H1 (cell line): ENCODE results near the gene CREBBP. TPM values are rescaled to one million over a fixed set of nuclear protein-coding genes. Genes with fewer than 3 reads are reported as not detected.

Source experiments
- CTCF ChIA-PET: fragments of 300-600 bp; sonication (Branson Sonifier 250); formaldehyde crosslinking; loops from one replicate; lab custom pipeline; 2021; ENCODE audit not compliant: partially characterized antibody; lab: Charles Lee
- POLR2A ChIA-PET: fragments of 300-600 bp; sonication (Branson Sonifier 250); formaldehyde crosslinking; loops from one replicate; lab custom pipeline; 2021; ENCODE audit warnings: inconsistent platforms; ENCODE audit not compliant: partially characterized antibody; lab: Charles Lee
- DNase-seq, 2 experiments: peaks; one replicate each; pipeline versions ENCODE4 v3.0.0 to v3.0.0-alpha.2; 2010 to 2022; ENCODE audit warnings: low spot score in 2 of 2, low read depth in 1 of 2, mixed read lengths in 1 of 2
- FAIRE-seq: peaks from 2 replicates; lab custom pipeline; 2011; peaks lifted over from hg19 to GRCh38; lab: Jason Lieb, UNC
- H2AFZ ChIP-seq: 2 replicates; pipeline ENCODE4 v1.8.1; 2012; ENCODE audit warnings: low read length, inconsistent platforms
- H2AK5ac ChIP-seq: 2 replicates; pipeline ENCODE4 v1.6.1; 2013; ENCODE audit warnings: low read depth, low read length
- H2BK120ac ChIP-seq: replicated peaks from 2 replicates; pipeline ENCODE3; 2013; ENCODE audit warnings: low read depth, low read length, inconsistent platforms
- H2BK12ac ChIP-seq: 2 replicates; pipeline ENCODE4 v1.6.1; 2013; ENCODE audit warnings: low read depth, low read length
- H2BK15ac ChIP-seq: 2 replicates; pipeline ENCODE4 v1.6.1; 2013; ENCODE audit warnings: low read length
- H2BK20ac ChIP-seq: 2 replicates; pipeline ENCODE4 v1.6.1; 2013; ENCODE audit warnings: low read length
- H2BK5ac ChIP-seq: 2 replicates; pipeline ENCODE4 v1.6.1; 2013; ENCODE audit warnings: low read depth, low read length
- H3K14ac ChIP-seq: 2 replicates; pipeline ENCODE4 v1.6.1; 2013; ENCODE audit warnings: inconsistent platforms; ENCODE audit not compliant: insufficient read length
- H3K18ac ChIP-seq: 2 replicates; pipeline ENCODE4 v1.6.1; 2013; ENCODE audit warnings: low read length; ENCODE audit errors: extremely low read depth
- H3K23ac ChIP-seq: 2 replicates; pipeline ENCODE4 v1.6.1; 2013; ENCODE audit warnings: inconsistent platforms; ENCODE audit not compliant: insufficient read length
- H3K23me2 ChIP-seq: 2 replicates; pipeline ENCODE4 v1.6.1; 2013; ENCODE audit warnings: low read depth, low read length
- H3K27ac ChIP-seq: 2 replicates; pipeline ENCODE4 v1.6.1; 2011; ENCODE audit warnings: low read depth, low read length, inconsistent platforms
- H3K27me3 ChIP-seq, 4 experiments: replicated peaks in 1 of 4; 1 replicate in 1 of 4; 2 replicates in 3 of 4; pipeline versions ENCODE4 v1.6.1 to v1.8.1; 2011 to 2013; ENCODE audit warnings: low read length in 3 of 4, mild to moderate bottlenecking in 3 of 4, inconsistent platforms in 2 of 4, mixed read lengths in 2 of 4, moderate library complexity in 1 of 4; ENCODE audit not compliant: control insufficient read depth in 3 of 4, insufficient read depth in 3 of 4; ENCODE audit errors: extremely low read depth in 1 of 4
- H3K36me3 ChIP-seq, 4 experiments: 2 replicates each; pipeline versions ENCODE4 v1.6.1 to v1.8.1; 2011 to 2013; ENCODE audit warnings: mild to moderate bottlenecking in 4 of 4, low read length in 3 of 4, moderate library complexity in 2 of 4, control low read depth in 1 of 4, inconsistent platforms in 1 of 4; ENCODE audit not compliant: insufficient read depth in 4 of 4, control insufficient read depth in 2 of 4
- H3K4ac ChIP-seq: replicated peaks from 2 replicates; pipeline ENCODE3; 2013; ENCODE audit warnings: low read length, low read depth, mixed read lengths, inconsistent platforms; ENCODE audit not compliant: insufficient read length
- H3K4me1 ChIP-seq, 4 experiments: replicated peaks in 1 of 4; 1 replicate in 1 of 4; 2 replicates in 3 of 4; pipeline versions ENCODE4 v1.6.1 to v1.8.1; 2011 to 2013; ENCODE audit warnings: low read length in 3 of 4, inconsistent platforms in 2 of 4, mixed read lengths in 1 of 4; ENCODE audit not compliant: insufficient read depth in 4 of 4, control insufficient read depth in 3 of 4
- H3K4me2 ChIP-seq, 2 experiments: 2 replicates each; pipeline versions ENCODE4 v1.6.1 to v1.8.1; 2011 to 2013; ENCODE audit warnings: low read depth in 2 of 2, low read length in 2 of 2, control low read depth in 1 of 2, inconsistent platforms in 1 of 2, mild to moderate bottlenecking in 1 of 2; ENCODE audit not compliant: insufficient read depth in 1 of 2
- H3K4me3 ChIP-seq, 4 experiments: fragments of 200-600, 300-600 bp in 1 of 4; sonication (generic), shearing (Covaris generic), sonication (Bioruptor Twin) in 1 of 4; 2 replicates each; pipeline versions ENCODE4 v1.5.1 to v1.8.1; 2011 to 2016; ENCODE audit warnings: low read length in 4 of 4, low read depth in 3 of 4, control low read depth in 2 of 4, inconsistent platforms in 2 of 4, mild to moderate bottlenecking in 2 of 4, mixed read lengths in 1 of 4, moderate library complexity in 1 of 4; ENCODE audit not compliant: insufficient read depth in 2 of 4; ENCODE audit errors: extremely low read depth in 1 of 4
- H3K56ac ChIP-seq: replicated peaks from 2 replicates; pipeline ENCODE3; 2013; ENCODE audit warnings: low read depth, mild to moderate bottlenecking, mixed read lengths, low read length, inconsistent platforms; ENCODE audit not compliant: insufficient read length
- H3K79me1 ChIP-seq: 2 replicates; pipeline ENCODE4 v1.6.1; 2013; ENCODE audit warnings: low read depth, low read length, control low read depth
- H3K79me2 ChIP-seq, 2 experiments: 2 replicates each; pipeline versions ENCODE4 v1.6.1 to v1.8.1; 2012 to 2013; ENCODE audit warnings: low read length in 2 of 2, mild to moderate bottlenecking in 2 of 2, inconsistent platforms in 1 of 2; ENCODE audit not compliant: insufficient read depth in 2 of 2, control insufficient read depth in 1 of 2
- H3K9ac ChIP-seq, 4 experiments: replicated peaks in 1 of 4; 1 replicate in 1 of 4; 2 replicates in 3 of 4; pipeline versions ENCODE4 v1.6.1 to v1.8.1; 2011 to 2013; ENCODE audit warnings: low read depth in 3 of 4, low read length in 3 of 4, control low read depth in 2 of 4, mild to moderate bottlenecking in 2 of 4, moderate library complexity in 2 of 4, inconsistent platforms in 1 of 4; ENCODE audit errors: extremely low read depth in 1 of 4
- H3K9me3 ChIP-seq, 2 experiments: 2 replicates each; pipeline versions ENCODE4 v1.6.1 to v1.8.1; 2012 to 2013; ENCODE audit warnings: mild to moderate bottlenecking in 2 of 2, moderate library complexity in 2 of 2, control low read depth in 1 of 2, inconsistent platforms in 1 of 2, low read depth in 1 of 2, low read length in 1 of 2, mixed read lengths in 1 of 2; ENCODE audit not compliant: insufficient read depth in 2 of 2
- H4K20me1 ChIP-seq, 2 experiments: replicated peaks in 1 of 2; 2 replicates each; pipeline versions ENCODE3 to v1.8.1; 2011 to 2013; ENCODE audit warnings: inconsistent platforms in 2 of 2, low read length in 2 of 2, mild to moderate bottlenecking in 1 of 2; ENCODE audit not compliant: insufficient read depth in 2 of 2, control insufficient read depth in 1 of 2
- H4K5ac ChIP-seq: 2 replicates; pipeline ENCODE4 v1.6.1; 2013; ENCODE audit warnings: low read length, low read depth, mixed read lengths, inconsistent platforms; ENCODE audit not compliant: insufficient read length
- H4K8ac ChIP-seq: 2 replicates; pipeline ENCODE4 v1.8.0; 2013; ENCODE audit warnings: mild to moderate bottlenecking, moderate library complexity, low read length, inconsistent platforms; ENCODE audit not compliant: insufficient read depth; ENCODE audit errors: extremely low read depth
- H4K91ac ChIP-seq: replicated peaks from 2 replicates; pipeline ENCODE3; 2013; ENCODE audit warnings: low read length, mixed read lengths, inconsistent platforms; ENCODE audit not compliant: insufficient read length
- RAD21 ChIP-seq, 2 experiments: IDR thresholded peaks in 1 of 2; conservative IDR thresholded peaks in 1 of 2; 2 replicates each; pipeline ENCODE4 v1.6.1; 2011; ENCODE audit warnings: low read depth in 2 of 2, low read length in 2 of 2, improper control_type of control experiment in 1 of 2, inconsistent platforms in 1 of 2, mild to moderate bottlenecking in 1 of 2, moderate library complexity in 1 of 2
- SP1 ChIP-seq: IDR thresholded peaks from 2 replicates; pipeline ENCODE4 v1.6.1; 2011; ENCODE audit warnings: low read depth, low read length
- WGBS, 2 experiments: shearing (Covaris generic) in 1 of 2; methylation state at CpG; one replicate each; pipeline versions ENCODE4 v1.1.6 to v1.1.7; 2013 to 2015; ENCODE audit warnings: low lambda C conversion rate in 2 of 2, mixed read lengths in 2 of 2, inconsistent platforms in 1 of 2, low coverage in 1 of 2, missing lambda C conversion rate in 1 of 2; ENCODE audit not compliant: insufficient replicate concordance in 2 of 2, insufficient coverage in 1 of 2, insufficient read length in 1 of 2; ENCODE audit errors: extremely low coverage in 1 of 2, missing lambda C conversion rate in 1 of 2; 5-methylcytosine and 5-hydroxymethylcytosine counted together
- polyA plus RNA-seq, 7 experiments: library from polyadenylated mRNA; depleted of rRNA in 3 of 7; stranded (reverse) in 5 of 7; unstranded in 2 of 7; fragments of >200 nt in 5 of 7; fragments of 200-250 nt in 2 of 7; gene quantifications; 1 replicate in 5 of 7; 2 replicates in 1 of 7; 4 replicates in 1 of 7; pipeline versions ENCODE4 v1.2.1 to v1.2.3, GENCODE V29; 2011 to 2013; ENCODE audit warnings: missing spikeins in 2 of 7, mixed read lengths in 2 of 7
- total RNA-seq: library from RNA; stranded (reverse); fragmentation: NEBNext Ultra II Directional; extraction: Animal tissue kit (Norgen Biotek cat#: 25700); gene quantifications from 2 replicates; pipeline ENCODE4 v1.2.1, GENCODE V29; 2021
- TF ChIP-seq, protein P1 (sequence below): IDR thresholded peaks from 2 replicates; pipeline ENCODE4 v1.6.1; 2012; ENCODE audit warnings: inconsistent platforms
- TF ChIP-seq, protein P2 (sequence below): IDR thresholded peaks from 2 replicates; pipeline ENCODE4 v1.6.1; 2012; ENCODE audit warnings: low read length, inconsistent platforms
- TF ChIP-seq, protein P3 (sequence below), 3 experiments: IDR thresholded peaks; 1 replicate in 2 of 3; 2 replicates in 1 of 3; pipeline versions ENCODE4 v1.5.1 to v1.6.1; 2011; ENCODE audit warnings: low read length in 3 of 3, mild to moderate bottlenecking in 3 of 3, inconsistent platforms in 2 of 3, low read depth in 1 of 3, moderate library complexity in 1 of 3; ENCODE audit not compliant: insufficient read depth in 1 of 3; ENCODE audit errors: control extremely low read depth in 1 of 3
- TF ChIP-seq, protein P4 (sequence below): IDR thresholded peaks from 2 replicates; pipeline ENCODE4 v1.6.1; 2011; ENCODE audit warnings: low read depth, mild to moderate bottlenecking, low read length; ENCODE audit not compliant: insufficient read depth

CREBBP gene
- total and polyA plus RNA-seq, 2 of the 8 experiments (the other 6 are each of a cell fraction or from before 2014, with no cell fraction given) = 10.0 to 60.1 TPM

DNA sequence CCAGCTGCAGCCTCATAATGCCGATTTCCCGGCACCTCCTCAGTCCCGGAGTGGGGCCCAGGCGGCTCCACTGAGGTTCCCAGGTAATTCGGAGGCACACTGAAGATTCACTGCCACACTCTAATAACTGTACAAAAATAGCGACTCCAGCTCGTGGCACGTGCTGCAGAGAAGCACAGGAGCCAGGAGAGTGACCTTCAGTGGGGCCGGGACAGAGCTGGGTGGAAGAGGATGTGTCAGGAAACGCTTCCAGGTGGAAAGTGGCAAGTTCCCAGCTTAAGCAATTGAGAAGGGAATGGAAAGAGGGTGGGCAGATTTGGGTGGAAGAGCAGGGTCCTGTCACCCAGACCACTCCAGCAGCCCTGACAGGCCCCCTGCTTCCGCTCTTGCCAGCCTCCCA lies 160.1 kb downstream of the CREBBP start:
- WGBS, 2 experiments = 90% methylated on average over 11 of the region's 11 CpGs; no CpG with 5 or more reads in 1 of the 2 experiments
- Histone ChIP-seq H3K9ac (no peak overlapping the region), H3K4me1 (peaks cover 0 to 3% (median 0%) of the 10 kb centered on the region in 4 experiments; a peak in 2 of 7 replicates), H2BK20ac (no peak overlapping the region), H3K4me2 (no peak overlapping the region), H3K79me2 (peaks cover 0 to 16% of the 10 kb centered on the region in 2 experiments), H3K4me3 (no peak overlapping the region), H3K9me3 (no peaks in the 10 kb centered on the region), H3K27me3 (no peaks in the 10 kb centered on the region), H3K18ac (no peak overlapping the region), H3K27ac (no peak overlapping the region), H4K91ac (no peak overlapping the region), H3K14ac (no peak overlapping the region), H3K23me2 (peaks cover 10% of the 10 kb centered on the region), H3K4ac (no peak overlapping the region), H2AK5ac (no peak overlapping the region), H4K8ac (no peak overlapping the region), H4K20me1 (peaks cover 0 to 2% of the 10 kb centered on the region in 2 experiments), H2BK120ac (no peak overlapping the region), H3K79me1 (no peaks in the 10 kb centered on the region), H2BK12ac (0 out of 2 replicates have a peak overlapping the region, but pooled peaks have one; percentile 39), H2AFZ (no peak overlapping the region), H2BK15ac (no peak overlapping the region)
- no peak for DNase-seq
- FAIRE-seq = no peak
- TF ChIP-seq, protein P1, sequence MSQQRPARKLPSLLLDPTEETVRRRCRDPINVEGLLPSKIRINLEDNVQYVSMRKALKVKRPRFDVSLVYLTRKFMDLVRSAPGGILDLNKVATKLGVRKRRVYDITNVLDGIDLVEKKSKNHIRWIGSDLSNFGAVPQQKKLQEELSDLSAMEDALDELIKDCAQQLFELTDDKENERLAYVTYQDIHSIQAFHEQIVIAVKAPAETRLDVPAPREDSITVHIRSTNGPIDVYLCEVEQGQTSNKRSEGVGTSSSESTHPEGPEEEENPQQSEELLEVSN = no peak
- TF ChIP-seq, protein P2, sequence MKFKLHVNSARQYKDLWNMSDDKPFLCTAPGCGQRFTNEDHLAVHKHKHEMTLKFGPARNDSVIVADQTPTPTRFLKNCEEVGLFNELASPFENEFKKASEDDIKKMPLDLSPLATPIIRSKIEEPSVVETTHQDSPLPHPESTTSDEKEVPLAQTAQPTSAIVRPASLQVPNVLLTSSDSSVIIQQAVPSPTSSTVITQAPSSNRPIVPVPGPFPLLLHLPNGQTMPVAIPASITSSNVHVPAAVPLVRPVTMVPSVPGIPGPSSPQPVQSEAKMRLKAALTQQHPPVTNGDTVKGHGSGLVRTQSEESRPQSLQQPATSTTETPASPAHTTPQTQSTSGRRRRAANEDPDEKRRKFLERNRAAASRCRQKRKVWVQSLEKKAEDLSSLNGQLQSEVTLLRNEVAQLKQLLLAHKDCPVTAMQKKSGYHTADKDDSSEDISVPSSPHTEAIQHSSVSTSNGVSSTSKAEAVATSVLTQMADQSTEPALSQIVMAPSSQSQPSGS = no peak
- TF ChIP-seq SP1 = no peak
- TF ChIP-seq RAD21 (IDR thresholded peaks at IDR 0.05 in 1 of 2, conservative IDR thresholded peaks at IDR 0.05 in 1 of 2; ENCODE audit: low read depth in 2 of 2, low read length in 2 of 2) = no peak
- TF ChIP-seq, protein P3, sequence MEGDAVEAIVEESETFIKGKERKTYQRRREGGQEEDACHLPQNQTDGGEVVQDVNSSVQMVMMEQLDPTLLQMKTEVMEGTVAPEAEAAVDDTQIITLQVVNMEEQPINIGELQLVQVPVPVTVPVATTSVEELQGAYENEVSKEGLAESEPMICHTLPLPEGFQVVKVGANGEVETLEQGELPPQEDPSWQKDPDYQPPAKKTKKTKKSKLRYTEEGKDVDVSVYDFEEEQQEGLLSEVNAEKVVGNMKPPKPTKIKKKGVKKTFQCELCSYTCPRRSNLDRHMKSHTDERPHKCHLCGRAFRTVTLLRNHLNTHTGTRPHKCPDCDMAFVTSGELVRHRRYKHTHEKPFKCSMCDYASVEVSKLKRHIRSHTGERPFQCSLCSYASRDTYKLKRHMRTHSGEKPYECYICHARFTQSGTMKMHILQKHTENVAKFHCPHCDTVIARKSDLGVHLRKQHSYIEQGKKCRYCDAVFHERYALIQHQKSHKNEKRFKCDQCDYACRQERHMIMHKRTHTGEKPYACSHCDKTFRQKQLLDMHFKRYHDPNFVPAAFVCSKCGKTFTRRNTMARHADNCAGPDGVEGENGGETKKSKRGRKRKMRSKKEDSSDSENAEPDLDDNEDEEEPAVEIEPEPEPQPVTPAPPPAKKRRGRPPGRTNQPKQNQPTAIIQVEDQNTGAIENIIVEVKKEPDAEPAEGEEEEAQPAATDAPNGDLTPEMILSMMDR (IDR thresholded peaks at IDR 0.05; ENCODE audit: control extremely low read depth in 1 of 3, insufficient read depth in 1 of 3, low read depth in 1 of 3, low read length in 3 of 3) = no peak
- TF ChIP-seq, protein P4, sequence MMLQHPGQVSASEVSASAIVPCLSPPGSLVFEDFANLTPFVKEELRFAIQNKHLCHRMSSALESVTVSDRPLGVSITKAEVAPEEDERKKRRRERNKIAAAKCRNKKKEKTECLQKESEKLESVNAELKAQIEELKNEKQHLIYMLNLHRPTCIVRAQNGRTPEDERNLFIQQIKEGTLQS = no peak
- TF ChIP-seq, all 59 proteins: peak for 0
- POLR2A ChIA-PET = no interaction called here
- H3K36me3 ChIP-seq = no peaks in the 10 kb centered on the region
- no peak overlapping the region; the same call in 1 of the 2 replicates for H2BK5ac ChIP-seq
- no peak overlapping the region for H3K56ac ChIP-seq
- CTCF ChIA-PET = no interaction called here
- H4K5ac ChIP-seq = no peak overlapping the region
- H3K23ac ChIP-seq = no peak overlapping the region
